Transverse colon (tissue), 4 donors: ENCODE measurements around the gene KMT2C. TPM values are rescaled to one million over a fixed set of nuclear protein-coding genes. Genes with fewer than 3 reads are reported as not detected.

Source experiments
- DNase-seq: peaks from one replicate; pipeline ENCODE4 v3.0.0-alpha.2; 2019
- H3K27ac ChIP-seq, 4 donors: fragments of 200-600 bp; sonication (generic); 2 replicates each; pipeline ENCODE4 v1.5.1; 2016 to 2018; ENCODE audit warnings: inconsistent platforms in 4 of 4
- H3K27me3 ChIP-seq: fragments of 200-600 bp; sonication (generic); 2 replicates; pipeline ENCODE4 v1.5.1; 2017; ENCODE audit warnings: inconsistent platforms
- H3K36me3 ChIP-seq, 4 donors: fragments of 200-600 bp; sonication (generic); 2 replicates each; pipeline ENCODE4 v1.5.1; 2017 to 2019; ENCODE audit warnings: inconsistent platforms in 4 of 4
- H3K4me1 ChIP-seq, 4 donors: fragments of 200-600 bp; sonication (generic); 2 replicates each; pipeline ENCODE4 v1.5.1; 2017 to 2020; ENCODE audit warnings: inconsistent platforms in 4 of 4
- H3K4me3 ChIP-seq, 4 donors: fragments of 200-600 bp; sonication (generic); 1 replicate in 1 of 4; 2 replicates in 3 of 4; pipeline versions ENCODE4 v1.5.1 to v1.6.1; 2017 to 2019; ENCODE audit warnings: inconsistent platforms in 4 of 4
- H3K9me3 ChIP-seq, 2 donors: fragments of 200-600 bp; sonication (generic); 2 replicates each; pipeline ENCODE4 v1.5.1; 2017 to 2019; ENCODE audit warnings: inconsistent platforms in 2 of 2
- EP300 ChIP-seq: sonication (generic); formaldehyde crosslinking; IDR thresholded peaks from one replicate; pipeline ENCODE4 v1.6.1; 2017; ENCODE audit warnings: antibody characterized with exemption, low read depth
- POLR2A ChIP-seq: fragments of 450-650 bp; IDR thresholded peaks from one replicate; pipeline ENCODE4 v1.6.1; 2016; ENCODE audit warnings: antibody characterized with exemption, mild to moderate bottlenecking, moderate library complexity
- POLR2AphosphoS5 ChIP-seq, 3 donors: sonication (generic); formaldehyde crosslinking; IDR thresholded peaks; one replicate each; pipeline ENCODE4 v1.6.1; 2016; ENCODE audit warnings: antibody characterized with exemption in 3 of 3
- WGBS, 2 donors: methylation state at CpG; one replicate each; pipeline ENCODE4 v1.1.5; 2018; ENCODE audit warnings: low coverage in 1 of 2; 5-methylcytosine and 5-hydroxymethylcytosine counted together
- in situ Hi-C, 4 donors: fragments of 200-750 bp; cut with MboI; loops; one replicate each; pipeline versions ENCODE4 v1.15.0 to v1.15.1; 2017; ENCODE audit warnings: low sequenced_read_pairs in 3 of 4, low pct_ligation_motif_present in 1 of 4, low pct_unique_long_range_greater_than_20kb in 1 of 4
- intact Hi-C: fragments of 100-400 bp; cut with DNase I; formaldehyde crosslinking; loops from one replicate; pipeline ENCODE4 v1.15.1; 2023; ENCODE audit warnings: low total_unique reads
- total RNA-seq, 4 donors: library from RNA; depleted of rRNA; stranded (reverse); fragments of >200 nt; gene quantifications; one replicate each; pipeline ENCODE4 v1.1.0, GENCODE V29; 2016
- TF ChIP-seq, protein P1 (sequence below), 5 experiments: fragments of 200-600 bp in 3 of 5; fragments of 450-650 bp in 2 of 5; sonication (generic) in 3 of 5; IDR thresholded peaks; 1 replicate in 2 of 5; 2 replicates in 3 of 5; pipeline ENCODE4 v1.5.1; 2016 to 2017; ENCODE audit warnings: antibody characterized with exemption in 5 of 5, inconsistent platforms in 3 of 5, mild to moderate bottlenecking in 2 of 5, moderate library complexity in 1 of 5

The KMT2C gene
- total RNA-seq = 10 to 100 TPM; 72.6 to 99.5 (median 83.8) TPM

- H3K4me1 ChIP-seq = peaks cover 0 to 38% (median 15%) of the 10 kb centered on the region in 4 donors
- in situ Hi-C loops (no loop called here), intact Hi-C loops (no loop called here)
- peak within 1 kb of the TSS; percentile 100 for H3K27ac ChIP-seq
- H3K36me3 ChIP-seq = no peaks in the 10 kb centered on the region
- H3K9me3 ChIP-seq = no peaks in the 10 kb centered on the region
- peak; percentile 68 for DNase-seq
- peak; percentile 82 to 85 (median 84) for TF ChIP-seq POLR2AphosphoS5 (IDR thresholded peaks at IDR 0.05)
- TF ChIP-seq, protein P1, sequence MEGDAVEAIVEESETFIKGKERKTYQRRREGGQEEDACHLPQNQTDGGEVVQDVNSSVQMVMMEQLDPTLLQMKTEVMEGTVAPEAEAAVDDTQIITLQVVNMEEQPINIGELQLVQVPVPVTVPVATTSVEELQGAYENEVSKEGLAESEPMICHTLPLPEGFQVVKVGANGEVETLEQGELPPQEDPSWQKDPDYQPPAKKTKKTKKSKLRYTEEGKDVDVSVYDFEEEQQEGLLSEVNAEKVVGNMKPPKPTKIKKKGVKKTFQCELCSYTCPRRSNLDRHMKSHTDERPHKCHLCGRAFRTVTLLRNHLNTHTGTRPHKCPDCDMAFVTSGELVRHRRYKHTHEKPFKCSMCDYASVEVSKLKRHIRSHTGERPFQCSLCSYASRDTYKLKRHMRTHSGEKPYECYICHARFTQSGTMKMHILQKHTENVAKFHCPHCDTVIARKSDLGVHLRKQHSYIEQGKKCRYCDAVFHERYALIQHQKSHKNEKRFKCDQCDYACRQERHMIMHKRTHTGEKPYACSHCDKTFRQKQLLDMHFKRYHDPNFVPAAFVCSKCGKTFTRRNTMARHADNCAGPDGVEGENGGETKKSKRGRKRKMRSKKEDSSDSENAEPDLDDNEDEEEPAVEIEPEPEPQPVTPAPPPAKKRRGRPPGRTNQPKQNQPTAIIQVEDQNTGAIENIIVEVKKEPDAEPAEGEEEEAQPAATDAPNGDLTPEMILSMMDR (IDR thresholded peaks at IDR 0.05) = no peak
- peak; percentile 75 for TF ChIP-seq POLR2A
- TF ChIP-seq EP300 = no peak
- 1% methylated on average over 20 of the region's 107 CpGs; no CpG with 5 or more reads in 1 of the 2 donors for WGBS, 2 donors
- no peaks in the 10 kb centered on the region for H3K27me3 ChIP-seq
- H3K4me3 ChIP-seq = peak within 1 kb of the TSS; percentile 94 to 100 (median 100)
Measured at GRCh38 chr7:152435384-152436110, at the start of gene KMT2C. KMT2C (minus strand) TSS chr7:152436003; CDS start chr7:152435786, 217 bp downstream.

- in situ Hi-C loops = no loop called here
- TF ChIP-seq, protein P1 (IDR thresholded peaks at IDR 0.05) = no peak
- no peak for TF ChIP-seq EP300
- no peak for TF ChIP-seq POLR2AphosphoS5 (IDR thresholded peaks at IDR 0.05)
- TF ChIP-seq POLR2A = no peak
- Histone ChIP-seq H3K27me3 (no peaks in the 10 kb centered on the region), H3K4me3 (no peak overlapping the region), H3K27ac (no peak overlapping the region), H3K4me1 (no peaks in the 10 kb centered on the region), H3K9me3 (no peaks in the 10 kb centered on the region), H3K36me3 (no peaks in the 10 kb centered on the region)
- intact Hi-C loops = no loop called here
- WGBS, 2 donors = 82 to 88% methylated on average over 2 to 4 of the region's 4 CpGs
- DNase-seq = no peak
Measured at GRCh38 chr7:152481082-152481481, 45.3 kb upstream of the KMT2C start.

- Histone ChIP-seq H3K36me3 (no peaks in the 10 kb centered on the region), H3K9me3 (no peaks in the 10 kb centered on the region), H3K4me3 (no peak overlapping the region), H3K27ac (no peak overlapping the region), H3K27me3 (no peaks in the 10 kb centered on the region), H3K4me1 (no peaks in the 10 kb centered on the region)
- TF ChIP-seq POLR2A = no peak
- TF ChIP-seq, protein P1 (IDR thresholded peaks at IDR 0.05) = no peak
- no peak for TF ChIP-seq EP300
- TF ChIP-seq POLR2AphosphoS5 (IDR thresholded peaks at IDR 0.05) = no peak
- intact Hi-C loops (no loop called here), in situ Hi-C loops (no loop called here)
- 80 to 96% methylated on average over 4 of the region's 4 CpGs for WGBS, 2 donors
- no peak for DNase-seq
Measured at GRCh38 chr7:152480664-152481063, 44.9 kb upstream of the KMT2C start.

GRCh38 chr7:152479595-152479994 is 43.8 kb upstream of the KMT2C start:
- H3K4me3 ChIP-seq = no peak overlapping the region
- H3K9me3 ChIP-seq = no peaks in the 10 kb centered on the region
- H3K4me1 ChIP-seq = no peaks in the 10 kb centered on the region
- WGBS, 2 donors = 96% methylated on average over 1 of the region's 1 CpG; no CpG with 5 or more reads in 1 of the 2 donors
- TF ChIP-seq POLR2A = no peak
- no peak for TF ChIP-seq POLR2AphosphoS5 (IDR thresholded peaks at IDR 0.05)
- TF ChIP-seq EP300 = no peak
- TF ChIP-seq, protein P1 (IDR thresholded peaks at IDR 0.05) = no peak
- no peak for DNase-seq
- H3K27me3 ChIP-seq = no peaks in the 10 kb centered on the region
- no peak overlapping the region for H3K27ac ChIP-seq
- in situ Hi-C loops (no loop called here), intact Hi-C loops (no loop called here)
- H3K36me3 ChIP-seq = no peaks in the 10 kb centered on the region
